Activated naive CD4-positive, alpha-beta T cell treated with anti-CD3 and anti-CD28 coated beads for 36 hours (primary cell): ENCODE data around the gene CORO2A. TPM values are rescaled to one million over a fixed set of nuclear protein-coding genes. Genes with fewer than 3 reads are reported as not detected.

ENCODE experiments used
- CTCF ChIA-PET: fragments of 350-600 bp; sonication (Branson Sonifier 250); formaldehyde crosslinking; loops from one replicate; lab custom pipeline; 2021; ENCODE audit warnings: antibody characterized with exemption; lab: Charles Lee
- DNase-seq: peaks from one replicate; pipeline ENCODE4 v3.0.0-alpha.2; 2020
- H3K27ac Mint-ChIP-seq: one replicate; pipeline ENCODE4 v1.8.0; 2021; ENCODE audit warnings: mild to moderate bottlenecking, mixed read lengths
- H3K27me3 Mint-ChIP-seq: one replicate; pipeline ENCODE4 v1.8.0; 2021; ENCODE audit warnings: low read depth, mixed read lengths
- H3K36me3 Mint-ChIP-seq: one replicate; pipeline ENCODE4 v1.8.0; 2021; ENCODE audit warnings: low read depth, mixed read lengths
- H3K4me1 Mint-ChIP-seq: one replicate; pipeline ENCODE4 v1.8.0; 2021; ENCODE audit warnings: low read depth, mixed read lengths
- H3K4me3 Mint-ChIP-seq: one replicate; pipeline ENCODE4 v1.8.0; 2021; ENCODE audit warnings: mild to moderate bottlenecking, moderate library complexity, mixed read lengths
- H3K9me3 Mint-ChIP-seq: one replicate; pipeline ENCODE4 v1.8.0; 2021; ENCODE audit warnings: mixed read lengths
- intact Hi-C: fragments of 100-400 bp; cut with micrococcal nuclease; formaldehyde crosslinking; loops from one replicate; pipeline ENCODE4 v1.15.1; 2023
- total RNA-seq, 2 experiments: library from RNA; stranded (reverse); gene quantifications; one replicate each; pipeline ENCODE4 v1.2.3, GENCODE V29; 2021

Gene CORO2A
- total RNA-seq, 2 experiments from 2014 or later: 8.1 to 8.2 TPM

GRCh38 chr9:98108531-98109031 lies 83.9 kb downstream of the CORO2A start:
- peak overlapping the region; percentile 94 for H3K27ac Mint-ChIP-seq
- H3K36me3 Mint-ChIP-seq: peaks cover 53% of the 10 kb centered on the region
- H3K27me3 Mint-ChIP-seq: no peaks in the 10 kb centered on the region
- H3K4me1 Mint-ChIP-seq: peaks cover 72% of the 10 kb centered on the region
- H3K9me3 Mint-ChIP-seq: peaks cover 4% of the 10 kb centered on the region
- H3K4me3 Mint-ChIP-seq: peak overlapping the region; percentile 53
- intact Hi-C loops: loop anchor here (1.0 to 10.0 kb wide), 2 partner anchors 10 to 996 kb away; partner anchors contain the start of gene TGFBR1
- peak; percentile 57 for DNase-seq
- CTCF ChIA-PET: interaction anchor here (0.8 to 1.4 kb wide), 2 partner anchors 9 to 35 kb away, joined by 4 read pairs; no protein-coding TSS in a partner anchor

- no peaks in the 10 kb centered on the region for H3K27me3 Mint-ChIP-seq
- intact Hi-C loops: loop anchor here (10.0 kb wide), 1 partner anchor 997 kb away; the partner anchor contains the start of gene TGFBR1
- H3K4me1 Mint-ChIP-seq: peaks cover 75% of the 10 kb centered on the region
- H3K27ac Mint-ChIP-seq: peak overlapping the region; percentile 94
- no peak for DNase-seq
- H3K36me3 Mint-ChIP-seq: peaks cover 53% of the 10 kb centered on the region
- peaks cover 4% of the 10 kb centered on the region for H3K9me3 Mint-ChIP-seq
- H3K4me3 Mint-ChIP-seq: no peak overlapping the region
- CTCF ChIA-PET: interaction anchor here (0.6 to 1.4 kb wide), 3 partner anchors 10 to 146 kb away, joined by 3 to 4 read pairs (median 4); no protein-coding TSS in a partner anchor
These were observed 84.5 kb downstream of the CORO2A start for GRCh38 chr9:98107926-98108325.

- no peak for DNase-seq
- H3K4me3 Mint-ChIP-seq: no peak overlapping the region
- peaks cover 4% of the 10 kb centered on the region for H3K9me3 Mint-ChIP-seq
- H3K36me3 Mint-ChIP-seq: peaks cover 46% of the 10 kb centered on the region
- intact Hi-C loops: loop anchor here (10.0 kb wide), 1 partner anchor 1000 kb away; the partner anchor contains the start of gene TGFBR1
- CTCF ChIA-PET: interaction anchor here (0.9 to 1.2 kb wide), 2 partner anchors 13 to 100 kb away, joined by 3 to 5 read pairs; no protein-coding TSS in a partner anchor
- H3K4me1 Mint-ChIP-seq: peaks cover 85% of the 10 kb centered on the region
- no peaks in the 10 kb centered on the region for H3K27me3 Mint-ChIP-seq
- peak overlapping the region; percentile 88 for H3K27ac Mint-ChIP-seq
These were observed 87.4 kb downstream of the CORO2A start for GRCh38 chr9:98105006-98105405.

- Mint-ChIP-seq H3K4me3 (no peak overlapping the region), H3K27me3 (no peaks in the 10 kb centered on the region), H3K36me3 (peaks cover 45% of the 10 kb centered on the region), H3K27ac (peak overlapping the region; percentile 88), H3K9me3 (peaks cover 4% of the 10 kb centered on the region), H3K4me1 (peaks cover 85% of the 10 kb centered on the region)
- intact Hi-C loops: loop anchor here (5.0 to 10.0 kb wide), 2 partner anchors 122 to 1000 kb away; partner anchors contain the start of genes ANP32B and TGFBR1
- DNase-seq: peak; percentile 13
- CTCF ChIA-PET: interaction anchor here (0.6 to 1.2 kb wide), 5 partner anchors 13 to 101 kb away, joined by 3 to 5 read pairs (median 3); no protein-coding TSS in a partner anchor
These were observed 88.0 kb downstream of the CORO2A start for GRCh38 chr9:98104445-98104881.

- DNase-seq: peak; percentile 90
- no peaks in the 10 kb centered on the region for H3K27me3 Mint-ChIP-seq
- peaks cover 2% of the 10 kb centered on the region for H3K9me3 Mint-ChIP-seq
- peaks cover 83% of the 10 kb centered on the region for H3K4me1 Mint-ChIP-seq
- peak overlapping the region; percentile 96 for H3K27ac Mint-ChIP-seq
- CTCF ChIA-PET: interaction anchor here (0.6 to 3.3 kb wide), 6 partner anchors 9 to 154 kb away, joined by 4 to 12 read pairs (median 4); partner anchors contain the start of gene TRIM14
- H3K36me3 Mint-ChIP-seq: peaks cover 52% of the 10 kb centered on the region
- intact Hi-C loops: loop anchor here (1.0 to 10.0 kb wide), 9 partner anchors 16 to 1003 kb away; partner anchors contain the start of genes ANP32B, NANS, TBC1D2 and TGFBR1
- H3K4me3 Mint-ChIP-seq: peak overlapping the region; percentile 65
These were observed 90.6 kb downstream of the CORO2A start for GRCh38 chr9:98101868-98102273.

- H3K27me3 Mint-ChIP-seq: no peaks in the 10 kb centered on the region
- no peak for DNase-seq
- intact Hi-C loops: loop anchor here (5.0 to 10.0 kb wide), 2 partner anchors 119 to 1003 kb away; partner anchors contain the start of genes ANP32B and TGFBR1
- peaks cover 84% of the 10 kb centered on the region for H3K4me1 Mint-ChIP-seq
- no peaks in the 10 kb centered on the region for H3K9me3 Mint-ChIP-seq
- peak overlapping the region; percentile 96 for H3K27ac Mint-ChIP-seq
- peak overlapping the region; percentile 65 for H3K4me3 Mint-ChIP-seq
- peaks cover 52% of the 10 kb centered on the region for H3K36me3 Mint-ChIP-seq
- CTCF ChIA-PET: interaction anchor here (0.7 to 3.3 kb wide), 5 partner anchors 10 to 155 kb away, joined by 4 to 12 read pairs (median 5); partner anchors contain the start of gene TRIM14
These were observed 91.0 kb downstream of the CORO2A start for GRCh38 chr9:98101416-98101815.

- DNase-seq: no peak
- H3K9me3 Mint-ChIP-seq: no peaks in the 10 kb centered on the region
- intact Hi-C loops: loop anchor here (5.0 to 10.0 kb wide), 2 partner anchors 118 to 1004 kb away; partner anchors contain the start of genes ANP32B and TGFBR1
- H3K27me3 Mint-ChIP-seq: no peaks in the 10 kb centered on the region
- H3K4me1 Mint-ChIP-seq: peaks cover 84% of the 10 kb centered on the region
- H3K4me3 Mint-ChIP-seq: no peak overlapping the region
- peaks cover 52% of the 10 kb centered on the region for H3K36me3 Mint-ChIP-seq
- H3K27ac Mint-ChIP-seq: peak overlapping the region; percentile 94
- CTCF ChIA-PET: interaction anchor here (1.3 to 3.3 kb wide), 2 partner anchors 11 to 18 kb away, joined by 3 to 10 read pairs; partner anchors contain the start of gene TRIM14
These were observed 92.0 kb downstream of the CORO2A start for GRCh38 chr9:98100456-98100855.

- Mint-ChIP-seq H3K36me3 (peaks cover 52% of the 10 kb centered on the region), H3K4me1 (peaks cover 84% of the 10 kb centered on the region), H3K4me3 (peak overlapping the region; percentile 47), H3K27me3 (no peaks in the 10 kb centered on the region), H3K27ac (peak overlapping the region; percentile 94), H3K9me3 (no peaks in the 10 kb centered on the region)
- DNase-seq: peak; percentile 44
- intact Hi-C loops: loop anchor here (5.0 to 10.0 kb wide), 2 partner anchors 118 to 1005 kb away; partner anchors contain the start of genes ANP32B and TGFBR1
- CTCF ChIA-PET: interaction anchor here (1.3 to 3.4 kb wide), 3 partner anchors 12 to 26 kb away, joined by 3 to 13 read pairs (median 10); partner anchors contain the start of gene TRIM14
These were observed 92.5 kb downstream of the CORO2A start for GRCh38 chr9:98099898-98100297.

GRCh38 chr9:98099346-98099745 lies 93.1 kb downstream of the CORO2A start:
- Mint-ChIP-seq H3K4me3 (no peak overlapping the region), H3K27ac (peak overlapping the region; percentile 94), H3K4me1 (peaks cover 85% of the 10 kb centered on the region), H3K36me3 (peaks cover 48% of the 10 kb centered on the region), H3K9me3 (no peaks in the 10 kb centered on the region), H3K27me3 (no peaks in the 10 kb centered on the region)
- intact Hi-C loops: no loop called here
- DNase-seq: no peak
- CTCF ChIA-PET: interaction anchor here (3.4 kb wide), 1 partner anchor 25 kb away, joined by 13 read pairs; no protein-coding TSS in a partner anchor

- Mint-ChIP-seq H3K4me1 (peaks cover 84% of the 10 kb centered on the region), H3K27me3 (no peaks in the 10 kb centered on the region), H3K36me3 (peaks cover 45% of the 10 kb centered on the region), H3K27ac (peak overlapping the region; percentile 71), H3K4me3 (no peak overlapping the region), H3K9me3 (no peaks in the 10 kb centered on the region)
- peak; percentile 74 for DNase-seq
- CTCF ChIA-PET: interaction anchor here (0.5 to 3.4 kb wide), 4 partner anchors 8 to 207 kb away, joined by 3 to 13 read pairs (median 4); partner anchors contain the start of gene TRIM14
- intact Hi-C loops: no loop called here
These were observed 94.6 kb downstream of the CORO2A start for GRCh38 chr9:98097836-98098235.

GRCh38 chr9:98096091-98096490 lies 96.3 kb downstream of the CORO2A start:
- peaks cover 48% of the 10 kb centered on the region for H3K36me3 Mint-ChIP-seq
- intact Hi-C loops: no loop called here
- CTCF ChIA-PET: interaction anchor here (1.0 to 1.6 kb wide), 2 partner anchors 11 to 19 kb away, joined by 3 to 5 read pairs; no protein-coding TSS in a partner anchor
- no peaks in the 10 kb centered on the region for H3K9me3 Mint-ChIP-seq
- H3K27me3 Mint-ChIP-seq: no peaks in the 10 kb centered on the region
- no peak for DNase-seq
- no peak overlapping the region for H3K4me3 Mint-ChIP-seq
- H3K27ac Mint-ChIP-seq: peak overlapping the region; percentile 42
- peaks cover 76% of the 10 kb centered on the region for H3K4me1 Mint-ChIP-seq

- H3K27me3 Mint-ChIP-seq: no peaks in the 10 kb centered on the region
- H3K4me3 Mint-ChIP-seq: no peak overlapping the region
- peaks cover 49% of the 10 kb centered on the region for H3K36me3 Mint-ChIP-seq
- H3K9me3 Mint-ChIP-seq: no peaks in the 10 kb centered on the region
- H3K27ac Mint-ChIP-seq: peak overlapping the region; percentile 42
- peaks cover 72% of the 10 kb centered on the region for H3K4me1 Mint-ChIP-seq
- intact Hi-C loops: no loop called here
- no peak for DNase-seq
- CTCF ChIA-PET: interaction anchor here (1.0 to 1.6 kb wide), 2 partner anchors 10 to 18 kb away, joined by 3 to 5 read pairs; no protein-coding TSS in a partner anchor
These were observed 97.0 kb downstream of the CORO2A start for GRCh38 chr9:98095401-98095800.
